DMS53 treated with DMSO at 0.1 percent for 48 hours (cell line): ENCODE results near the gene RPL13A.
A peak's percentile ranks its signal among the peaks of the same experiment; 100 is the strongest.
"Not testable (repeated sequence)": the region's sequence is repeated elsewhere in the genome, so short reads cannot be mapped to it uniquely, and the experiment has no call there.

Source experiments
- DNase-seq: peaks from one replicate; lab custom pipeline; 2025; ENCODE audit not compliant: unreplicated experiment; lab: John Stamatoyannopoulos, UW

RPL13A gene

DNA sequence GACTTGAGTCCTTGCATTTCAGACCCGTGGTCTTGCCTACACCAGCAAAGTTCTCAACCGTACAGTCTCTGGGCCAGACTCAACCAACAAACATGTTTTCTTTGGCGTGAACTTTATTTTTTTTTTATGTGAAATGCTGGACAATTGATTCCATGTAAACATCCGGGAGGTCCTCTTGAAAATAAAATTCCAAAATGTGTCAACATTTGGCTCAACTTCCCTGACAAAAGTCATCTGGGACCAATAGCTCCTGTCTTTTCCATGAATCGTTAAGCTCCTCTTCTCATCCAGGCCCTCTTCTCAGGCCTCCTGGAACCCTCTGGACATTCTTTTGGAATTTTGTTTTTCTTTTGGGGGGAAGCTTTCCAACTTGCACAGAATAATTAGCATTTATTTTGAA is 31.6 kb upstream of the RPL13A start:
- no peak for DNase-seq

GRCh38 chr19:49456326-49456725 is 31.1 kb upstream of the RPL13A start:
- no peak for DNase-seq

- DNase-seq, result no peak
Observed at GRCh38 chr19:49458567-49458903, 28.9 kb upstream of the RPL13A start.

DNA sequence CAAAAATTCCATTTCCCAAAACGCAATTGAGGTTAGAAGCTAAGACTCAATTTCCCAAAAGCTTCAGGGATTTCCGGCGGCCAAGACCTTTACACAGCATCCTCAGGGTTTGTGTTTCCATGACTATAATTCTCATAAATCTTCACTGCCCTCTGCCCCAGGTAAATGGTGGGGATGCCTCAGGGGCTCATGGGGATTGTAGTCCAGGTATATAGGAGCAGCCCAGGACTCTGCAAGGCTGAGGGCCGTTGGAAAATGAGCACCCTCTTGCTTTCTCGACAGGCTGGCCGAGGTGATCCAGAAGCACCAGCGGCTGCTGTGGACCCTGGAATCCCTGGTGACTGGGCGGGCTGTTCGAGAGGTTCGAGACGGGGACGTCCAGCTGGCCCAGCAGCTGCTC is 28.0 kb upstream of the RPL13A start:
- DNase-seq, result no peak

DNA sequence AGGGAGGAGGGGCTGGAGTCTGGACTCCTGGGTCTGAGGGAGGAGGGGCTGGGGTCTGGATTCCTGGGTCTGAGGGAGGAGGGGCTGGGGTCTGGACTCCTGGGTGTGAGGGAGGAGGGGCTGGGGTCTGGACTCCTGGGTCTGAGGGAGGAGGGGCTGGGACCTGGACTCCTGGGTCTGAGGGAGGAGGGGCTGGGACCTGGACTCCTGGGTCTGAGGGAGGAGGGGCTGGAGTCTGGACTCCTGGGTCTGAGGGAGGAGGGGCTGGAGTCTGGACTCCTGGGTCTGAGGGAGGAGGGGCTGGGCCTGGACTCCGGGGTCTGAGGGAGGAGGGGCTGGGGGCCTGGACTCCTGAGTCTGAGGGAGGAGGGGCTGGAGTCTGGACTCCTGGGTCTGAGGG is 26.3 kb upstream of the RPL13A start:
- not testable (repeated sequence) for DNase-seq

DNA sequence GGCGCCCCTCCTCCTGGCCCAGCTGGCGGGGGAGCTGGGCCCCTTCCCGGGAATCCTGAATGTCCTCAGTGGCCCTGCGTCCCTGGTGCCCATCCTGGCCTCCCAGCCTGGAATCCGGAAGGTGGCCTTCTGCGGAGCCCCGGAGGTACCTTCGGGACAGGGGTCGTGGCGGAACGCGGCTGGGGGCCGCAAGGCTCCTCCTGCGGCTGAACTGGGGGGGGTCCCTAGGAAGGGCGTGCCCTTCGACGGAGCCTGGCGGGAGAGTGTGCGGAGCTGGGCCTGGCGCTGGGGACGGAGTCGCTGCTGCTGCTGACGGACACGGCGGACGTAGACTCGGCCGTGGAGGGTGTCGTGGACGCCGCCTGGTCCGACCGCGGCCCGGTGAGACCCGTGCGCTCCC is 25.8 kb upstream of the RPL13A start:
- DNase-seq, result no peak

DNA sequence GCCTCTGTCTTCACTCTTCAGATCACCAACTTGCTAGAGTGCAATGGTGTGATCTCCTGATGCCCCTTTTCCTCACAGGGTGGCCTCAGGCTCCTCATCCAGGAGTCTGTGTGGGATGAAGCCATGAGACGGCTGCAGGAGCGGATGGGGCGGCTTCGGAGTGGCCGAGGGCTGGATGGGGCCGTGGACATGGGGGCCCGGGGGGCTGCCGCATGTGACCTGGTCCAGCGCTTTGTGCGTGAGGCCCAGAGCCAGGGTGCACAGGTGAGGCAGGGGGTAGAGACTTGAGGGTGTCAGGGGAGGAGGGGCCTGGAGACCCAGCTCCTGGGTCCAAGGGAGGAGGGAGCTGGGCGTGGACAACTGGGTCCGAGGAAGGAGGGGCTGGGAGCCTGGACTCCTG is 24.9 kb upstream of the RPL13A start:
- DNase-seq, result no peak

DNA sequence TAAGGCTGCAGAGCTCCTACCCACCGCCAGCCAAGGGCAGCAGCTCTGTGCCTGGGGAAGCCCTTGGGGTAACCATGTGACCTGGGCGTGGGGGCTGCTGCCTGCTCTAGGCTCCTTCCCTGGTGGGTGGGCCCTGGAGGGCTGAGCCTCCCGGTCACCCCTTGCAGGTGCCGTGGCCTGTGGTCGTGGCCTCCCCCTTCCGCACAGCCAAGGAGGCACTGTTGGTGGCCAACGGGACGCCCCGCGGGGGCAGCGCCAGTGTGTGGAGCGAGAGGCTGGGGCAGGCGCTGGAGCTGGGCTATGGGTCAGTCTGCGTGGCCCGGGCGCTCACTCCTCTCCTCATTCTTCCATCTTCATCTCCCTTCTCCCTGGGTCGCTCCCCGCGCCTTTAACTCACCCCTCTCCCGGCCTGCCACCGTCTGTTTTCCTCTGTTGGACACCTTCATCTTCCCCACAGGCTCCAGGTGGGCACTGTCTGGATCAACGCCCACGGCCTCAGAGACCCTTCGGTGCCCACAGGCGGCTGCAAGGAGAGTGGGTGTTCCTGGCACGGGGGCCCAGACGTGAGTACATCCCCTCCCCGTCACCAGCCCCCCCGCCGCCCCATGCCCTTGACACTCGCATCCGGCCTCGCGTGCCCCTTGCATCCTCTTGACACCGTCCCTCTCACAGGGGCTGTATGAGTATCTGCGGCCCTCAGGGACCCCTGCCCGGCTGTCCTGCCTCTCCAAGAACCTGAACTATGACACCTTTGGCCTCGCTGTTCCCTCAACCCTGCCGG is 23.3 kb upstream of the RPL13A start:
- no peak for DNase-seq

DNA sequence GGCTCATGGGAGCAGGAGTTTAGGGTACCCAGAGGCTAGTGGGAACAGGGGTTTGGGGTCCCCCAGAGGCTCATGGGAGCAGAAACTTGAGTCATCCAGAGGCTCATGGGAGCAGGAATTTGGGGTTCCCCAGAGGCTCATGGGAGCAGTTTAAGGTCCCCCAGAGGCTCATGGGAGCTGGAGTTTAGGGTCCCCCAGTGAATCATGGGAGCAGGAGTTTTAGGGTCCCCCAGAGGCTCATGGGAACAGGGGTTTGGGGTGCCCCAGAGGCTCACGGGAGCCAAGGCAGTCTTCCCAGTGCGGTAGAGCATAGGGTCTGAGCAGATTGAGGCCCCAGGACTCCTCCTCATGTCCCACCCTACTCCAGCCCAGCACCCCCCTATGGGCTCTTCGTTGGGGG is 22.0 kb upstream of the RPL13A start:
- no peak for DNase-seq

- no peak for DNase-seq
Observed at GRCh38 chr19:49468199-49468598, 19.2 kb upstream of the RPL13A start.

- DNase-seq, result no peak
Observed at GRCh38 chr19:49468746-49469447, 18.5 kb upstream of the RPL13A start.

DNA sequence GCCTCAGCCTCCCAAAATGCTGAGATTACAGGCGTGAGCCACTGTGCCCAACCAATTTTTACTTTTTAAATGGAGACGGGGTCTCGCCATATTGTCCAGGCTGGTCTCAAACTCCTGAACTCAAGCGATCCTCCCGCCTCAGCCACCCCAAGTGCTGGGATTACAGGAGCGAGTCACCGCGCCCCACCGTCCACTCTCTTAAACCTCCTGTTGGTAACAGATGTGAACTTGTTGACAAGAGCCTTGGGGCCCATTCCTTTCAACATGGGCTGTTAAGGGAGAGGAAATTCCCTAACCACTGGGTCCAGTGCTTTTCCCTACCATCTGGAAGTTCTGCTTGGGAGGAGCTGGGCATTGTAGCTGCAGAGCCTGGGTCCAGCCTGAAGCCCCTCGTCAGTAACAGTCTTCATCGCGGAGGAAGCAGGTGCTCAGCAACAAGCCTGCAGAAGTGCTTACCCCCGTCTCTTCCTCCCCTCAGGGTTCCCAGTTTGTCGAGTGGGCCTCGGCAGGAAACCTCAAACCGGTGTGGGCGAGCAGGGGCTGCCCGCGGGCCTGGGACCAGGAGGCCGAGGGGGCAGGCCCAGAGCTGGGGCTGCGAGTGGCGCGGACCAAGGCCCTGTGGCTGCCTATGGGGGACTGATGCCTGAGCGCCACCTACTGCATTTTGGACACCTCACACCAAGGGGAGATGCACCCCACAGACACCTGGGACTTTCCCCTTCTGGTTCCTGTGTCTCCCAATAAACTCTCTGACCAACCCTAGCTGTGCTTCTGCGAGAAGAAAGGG is 17.4 kb upstream of the RPL13A start:
- DNase-seq, result no peak

DNA sequence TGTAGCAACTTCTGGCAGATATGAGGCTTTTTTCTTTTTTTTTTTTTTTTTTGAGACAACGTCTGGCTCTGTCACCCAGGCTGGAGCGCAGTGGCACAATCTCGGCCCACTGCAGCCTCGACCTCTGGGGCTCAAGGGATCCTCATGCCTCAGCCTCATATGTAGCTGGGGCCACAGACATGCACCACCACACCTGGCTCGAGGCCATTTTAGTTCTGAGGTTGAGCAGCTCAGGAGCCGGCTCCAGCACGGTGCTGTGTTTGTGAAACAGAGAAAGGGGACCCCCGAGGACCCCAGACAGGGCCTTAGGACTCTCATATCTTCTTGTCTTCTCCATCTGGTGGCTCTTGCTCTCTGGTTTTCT is 16.8 kb upstream of the RPL13A start:
- no peak for DNase-seq

DNA sequence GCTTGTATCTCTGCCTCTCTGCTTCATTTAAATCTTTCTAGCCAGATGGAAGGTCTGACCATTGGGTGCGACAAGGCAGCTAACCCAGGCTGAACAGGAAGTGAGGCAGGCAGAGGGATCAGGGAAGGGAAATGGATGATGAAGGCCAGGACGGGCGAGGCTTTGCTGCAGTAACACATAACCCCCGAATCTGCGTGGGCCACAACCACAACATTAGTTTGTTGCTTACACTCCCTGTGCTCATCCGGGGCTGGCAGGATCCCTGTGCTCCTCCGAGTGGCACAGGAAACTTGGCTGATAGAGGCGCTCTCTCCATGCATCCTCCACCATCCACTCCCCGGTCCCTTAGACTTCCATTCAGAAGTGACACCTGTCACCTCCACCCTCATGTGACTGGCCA is 14.5 kb upstream of the RPL13A start:
- no peak for DNase-seq

- DNase-seq, result not testable (repeated sequence)
Observed at GRCh38 chr19:49473501-49473867, 13.9 kb upstream of the RPL13A start.

- DNase-seq, result peak; percentile 28
Observed at GRCh38 chr19:49473868-49474541, 13.4 kb upstream of the RPL13A start, which contains the start of gene FLT3LG. Gene FLT3LG (plus strand): TSS chr19:49474215. CDS start chr19:49474640, 425 bp downstream.

DNA sequence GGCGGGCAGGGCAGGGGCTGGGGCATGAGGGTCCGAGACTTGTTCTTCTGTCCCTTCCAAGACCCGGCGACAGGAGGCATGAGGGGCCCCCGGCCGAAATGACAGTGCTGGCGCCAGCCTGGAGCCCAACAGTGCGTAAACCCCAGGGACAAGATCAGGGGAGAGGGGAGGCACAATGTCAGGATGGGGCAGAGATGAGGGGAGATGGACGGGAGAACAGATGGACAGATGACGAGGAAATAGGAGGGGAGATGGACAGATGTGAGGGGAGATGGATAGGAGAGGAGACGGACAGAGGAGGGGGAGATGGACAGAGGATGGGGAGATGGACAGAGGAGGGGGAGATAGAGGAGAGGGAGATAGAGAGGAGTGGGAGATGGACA is 12.9 kb upstream of the RPL13A start:
- no peak for DNase-seq

- no peak for DNase-seq
Observed at GRCh38 chr19:49475191-49475917, 12.1 kb upstream of the RPL13A start.

DNA sequence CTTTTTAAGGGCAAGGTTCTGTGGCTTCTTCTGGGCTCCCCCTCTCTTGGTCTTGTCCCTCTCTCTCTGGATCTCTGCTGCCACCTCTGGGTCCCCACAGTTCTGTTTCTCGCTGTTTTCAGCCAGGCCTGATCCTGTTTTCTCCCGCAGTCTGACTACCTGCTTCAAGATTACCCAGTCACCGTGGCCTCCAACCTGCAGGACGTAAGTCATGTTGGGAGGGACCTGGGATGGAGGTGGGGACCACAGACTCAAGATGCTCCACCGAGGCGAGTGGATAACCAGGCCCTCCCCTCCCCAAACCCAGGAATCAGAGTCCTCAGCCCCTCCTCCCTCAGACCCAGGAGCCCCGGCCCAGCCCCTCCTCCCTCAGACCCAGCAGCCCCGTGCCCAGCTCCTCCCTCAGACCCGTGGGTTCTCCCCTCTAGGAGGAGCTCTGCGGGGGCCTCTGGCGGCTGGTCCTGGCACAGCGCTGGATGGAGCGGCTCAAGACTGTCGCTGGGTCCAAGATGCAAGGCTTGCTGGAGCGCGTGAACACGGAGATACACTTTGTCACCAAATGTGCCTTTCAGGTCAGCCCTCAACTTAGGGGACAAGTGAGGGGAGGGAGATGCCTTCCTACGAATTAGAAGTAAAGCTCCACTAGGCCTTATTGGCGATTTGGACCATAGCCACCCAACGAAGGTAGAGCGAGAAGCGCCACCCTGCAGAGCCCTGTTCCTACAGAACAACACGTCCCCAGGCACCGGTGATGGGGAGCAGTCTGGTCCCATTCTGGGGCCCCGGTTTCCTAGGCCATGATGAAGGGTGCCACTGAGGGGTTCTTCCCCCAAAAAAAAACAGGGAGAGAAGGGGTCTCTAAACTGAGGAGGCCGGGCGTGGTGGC is 11.2 kb upstream of the RPL13A start:
- DNase-seq, result peak; percentile 22
